K562 (cell line): Measurements from ENCODE around the gene UMAD1. TPM values are rescaled to one million over a fixed set of nuclear protein-coding genes. Genes with fewer than 3 reads are reported as not detected.

Experiments
- ATAC-seq: fragments of 200-7000 bp; cut with Tn5 transposase; 3 replicates; pipeline ENCODE4 v1.9.1; 2020; ENCODE audit warnings: moderate library complexity
- BruUV-seq: library from RNA; stranded (reverse); fragments of 400-500 nt; replicated peaks from 2 replicates; lab custom pipeline; 2021; lab: Mats Ljungman, UMichigan
- CTCF ChIA-PET: fragments of 300-600 bp; formaldehyde crosslinking; extraction: SDS; loops from one replicate; lab custom pipeline; 2021; ENCODE audit warnings: low intra/inter-chr PET ratio; lab: Yijun Ruan, JAX
- POLR2A ChIA-PET: fragments of 300-600, 350-650 bp; sonication (Branson Sonifier 250); formaldehyde crosslinking; extraction: SDS; loops from one replicate; lab custom pipeline; 2021; ENCODE audit warnings: antibody characterized with exemption, inconsistent platforms; lab: Yijun Ruan, JAX
- DNase-seq, 4 experiments: peaks; one replicate each; pipeline versions ENCODE4 v3.0.0 to v3.0.0-alpha.2; 2011 to 2018; ENCODE audit warnings: low spot score in 3 of 4, mixed read lengths in 3 of 4; ENCODE audit errors: extremely low read depth in 1 of 4
- FAIRE-seq: peaks from 2 replicates; lab custom pipeline; 2011; peaks lifted over from hg19 to GRCh38; lab: Jason Lieb, UNC
- H2AFZ ChIP-seq: 2 replicates; pipeline ENCODE4 v1.6.0; 2011; ENCODE audit warnings: low read depth, low read length, control low read depth, inconsistent platforms
- H3K27ac ChIP-seq: fragments of 200-600 bp; 3 replicates; pipeline ENCODE4 v1.8.0; 2011; ENCODE audit warnings: low read depth, mild to moderate bottlenecking, control low read depth, inconsistent platforms, low read length, moderate library complexity, mixed read lengths; ENCODE audit errors: extremely low read depth
- H3K27me3 ChIP-seq, 2 experiments: fragments of 300-600 bp in 1 of 2; 2 replicates in 1 of 2; 3 replicates in 1 of 2; pipeline versions ENCODE4 v1.6.0 to v1.8.0; 2011; ENCODE audit warnings: inconsistent platforms in 2 of 2, low read length in 2 of 2, mild to moderate bottlenecking in 1 of 2, mixed read lengths in 1 of 2, moderate library complexity in 1 of 2; ENCODE audit not compliant: control insufficient read depth in 2 of 2, insufficient read depth in 2 of 2
- H3K36me3 ChIP-seq: fragments of 300-600 bp; 3 replicates; pipeline ENCODE4 v1.8.0; 2011; ENCODE audit warnings: mild to moderate bottlenecking, low read length, inconsistent platforms; ENCODE audit not compliant: control insufficient read depth, insufficient read depth
- H3K4me1 ChIP-seq, 2 experiments: fragments of 200-600 bp in 1 of 2; replicated peaks in 1 of 2; 2 replicates in 1 of 2; 3 replicates in 1 of 2; pipeline versions ENCODE4 v1.5.1 to v1.8.0; 2011; ENCODE audit warnings: inconsistent platforms in 2 of 2, low read length in 2 of 2, mild to moderate bottlenecking in 1 of 2, mixed read lengths in 1 of 2, moderate library complexity in 1 of 2; ENCODE audit not compliant: control insufficient read depth in 2 of 2, insufficient read depth in 2 of 2
- H3K4me2 ChIP-seq: 2 replicates; pipeline ENCODE4 v1.6.1; 2011; ENCODE audit warnings: low read length, control low read depth, inconsistent platforms, mixed read lengths; ENCODE audit not compliant: insufficient read depth
- H3K4me3 ChIP-seq: fragments of 200-600 bp; sonication (generic), shearing (Covaris generic); 2 replicates; pipeline ENCODE4 v1.5.1; 2016; ENCODE audit warnings: control low read depth, inconsistent platforms
- H3K79me2 ChIP-seq: fragments of 200-600 bp; 3 replicates; pipeline ENCODE4 v1.8.0; 2011; ENCODE audit warnings: low read length, inconsistent platforms; ENCODE audit not compliant: control insufficient read depth, insufficient read depth
- H3K9ac ChIP-seq, 2 experiments: 2 replicates each; pipeline versions ENCODE4 v1.6.0 to v1.6.1; 2011; ENCODE audit warnings: low read depth in 2 of 2, low read length in 2 of 2, control low read depth in 1 of 2, inconsistent platforms in 1 of 2, mild to moderate bottlenecking in 1 of 2, mixed read lengths in 1 of 2; ENCODE audit not compliant: insufficient read depth in 1 of 2
- H3K9me1 ChIP-seq: one replicate; pipeline ENCODE4 v1.6.0; 2011; ENCODE audit warnings: inconsistent platforms, mild to moderate bottlenecking, low read length, moderate library complexity; ENCODE audit not compliant: control insufficient read depth, insufficient read depth
- H3K9me3 ChIP-seq: replicated peaks from 2 replicates; pipeline ENCODE4 v1.5.1; 2011; ENCODE audit warnings: low read depth, low read length, inconsistent platforms; ENCODE audit not compliant: control insufficient read depth, insufficient read depth
- H4K20me1 ChIP-seq: replicated peaks from 2 replicates; pipeline ENCODE4 v1.6.1; 2011; ENCODE audit warnings: low read length, inconsistent platforms, mixed read lengths; ENCODE audit not compliant: control insufficient read depth, insufficient read depth
- GTF3C2 ChIP-seq: IDR thresholded peaks from 3 replicates; pipeline ENCODE4 v1.6.1; 2011; ENCODE audit warnings: borderline replicate concordance, mild to moderate bottlenecking, moderate library complexity; ENCODE audit not compliant: insufficient read length; ENCODE audit errors: extremely low read depth
- JUND ChIP-seq, 2 experiments: IDR thresholded peaks; 2 replicates in 1 of 2; 3 replicates in 1 of 2; pipeline ENCODE4 v1.6.1; 2011; ENCODE audit warnings: borderline replicate concordance in 2 of 2, low read depth in 2 of 2, low read length in 2 of 2, improper control_type of control experiment in 1 of 2, missing biosample characterization in 1 of 2, missing genetic modification characterization in 1 of 2, missing genetic modification reagents in 1 of 2
- RB1 ChIP-seq: fragments of 450-650 bp; IDR thresholded peaks from 2 replicates; pipeline ENCODE4 v1.6.1; 2017; ENCODE audit warnings: low read depth, mild to moderate bottlenecking
- RCOR1 ChIP-seq, 2 experiments: IDR thresholded peaks; 2 replicates each; pipeline ENCODE4 v1.6.1; 2012; ENCODE audit warnings: low read depth in 2 of 2, low read length in 2 of 2, borderline replicate concordance in 1 of 2, improper control_type of control experiment in 1 of 2
- SMARCC2 ChIP-seq: fragments of 450-650 bp; IDR thresholded peaks from 2 replicates; pipeline ENCODE4 v1.6.1; 2017; ENCODE audit warnings: antibody characterized with exemption, moderate library complexity, mild to moderate bottlenecking, low read depth
- SOX6 ChIP-seq: fragments of 450-650 bp; IDR thresholded peaks from 2 replicates; pipeline ENCODE4 v1.6.1; 2014; ENCODE audit warnings: mild to moderate bottlenecking
- ZBTB8A ChIP-seq: fragments of 450-650 bp; IDR thresholded peaks from 2 replicates; pipeline ENCODE4 v1.6.1; 2018; ENCODE audit warnings: mild to moderate bottlenecking, moderate library complexity; ENCODE audit not compliant: partially characterized antibody
- ZNF436 ChIP-seq: fragments of 250-450, 450-650 bp; sonication (Bioruptor Pico); formaldehyde crosslinking; IDR thresholded peaks from 2 replicates; pipeline ENCODE4 v1.7.0; 2020; ENCODE audit warnings: mild to moderate bottlenecking
- ZNF57 ChIP-seq: fragments of 450-650 bp; formaldehyde crosslinking; IDR thresholded peaks from 2 replicates; pipeline ENCODE4 v1.4.0; 2020; ENCODE audit warnings: mild to moderate bottlenecking, moderate library complexity
- ZNF589 ChIP-seq: fragments of 200-800 bp; sonication (Bioruptor generic); IDR thresholded peaks from 2 replicates; pipeline ENCODE4 v1.6.1; 2016; ENCODE audit warnings: low read depth, missing genetic modification characterization, missing compliant biosample characterization
- ZNF778 ChIP-seq: fragments of 450-650 bp; formaldehyde crosslinking; IDR thresholded peaks from 2 replicates; pipeline ENCODE4 v1.4.0; 2020; ENCODE audit warnings: mild to moderate bottlenecking, moderate library complexity
- WGBS: fragments of 100-300 bp; shearing (Covaris generic); methylation state at CpG from one replicate; pipeline ENCODE4 v1.1.6; 2016; ENCODE audit warnings: low coverage, mixed read lengths; ENCODE audit not compliant: insufficient coverage; ENCODE audit errors: missing lambda C conversion rate; 5-methylcytosine and 5-hydroxymethylcytosine counted together
- in situ Hi-C: fragments of 300-500 bp; cut with MboI; formaldehyde crosslinking; loops from 4 replicates; pipeline ENCODE4 v1.15.0; 2018; ENCODE audit warnings: inconsistent platforms, mixed read lengths
- intact Hi-C: fragments of 100-400 bp; cut with micrococcal nuclease; formaldehyde crosslinking; loops from 2 replicates; pipeline ENCODE4 v1.14.2; 2022
- polyA plus RNA-seq, 8 experiments: library from polyadenylated mRNA; depleted of rRNA in 4 of 8; stranded (reverse) in 5 of 8; unstranded in 3 of 8; fragments of >200 nt; fragmentation: Nextera tagmentation in 2 of 8; fragmentation: Illumina TruSeq in 1 of 8; extraction: Ambion mirVana in 2 of 8; extraction: Trizol in 1 of 8; gene quantifications; 2 replicates each; pipeline versions ENCODE4 v1.2.1 to v1.2.3, GENCODE V29; 2011 to 2014; ENCODE audit warnings: inconsistent platforms in 1 of 8, missing spikeins in 1 of 8
- total RNA-seq, 7 experiments: library from RNA; depleted of rRNA in 6 of 7; stranded (reverse); fragments of >200 nt in 6 of 7; fragmentation: Illumina TruSeq in 2 of 7; extraction: Trizol in 2 of 7; gene quantifications; 2 replicates each; pipeline versions ENCODE4 v1.2.1 to v1.2.3, GENCODE V29; 2011 to 2021; ENCODE audit warnings: low replicate concordance in 1 of 7

UMAD1 gene
- total and polyA plus RNA-seq, 9 of the 15 experiments (the other 6 are each of a cell fraction or from before 2014, with no cell fraction given): 9.0 to 26.7 (median 13.3) TPM

DNA sequence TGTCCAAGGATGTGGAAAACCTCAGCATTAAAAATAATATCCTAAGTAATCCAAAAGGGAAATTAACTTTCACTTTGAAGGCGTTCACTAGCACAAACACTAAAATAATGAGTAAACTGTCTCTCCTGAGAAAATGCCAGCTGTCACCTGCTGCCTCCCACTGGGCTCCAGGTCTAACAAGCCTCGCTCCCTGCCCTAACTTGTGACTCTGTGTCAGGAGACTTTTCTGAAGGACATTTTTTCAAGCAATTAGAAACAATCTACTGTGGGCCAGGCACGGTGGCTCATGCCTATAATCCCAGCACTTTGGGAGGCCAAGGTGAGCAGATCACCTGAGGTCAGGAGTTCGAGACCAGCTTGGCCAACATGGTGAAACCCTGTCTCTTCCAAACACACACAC is 255.2 kb downstream of the UMAD1 start:
- no peaks in the 10 kb centered on the region for H3K79me2 ChIP-seq
- H3K9me3 ChIP-seq: no peaks in the 10 kb centered on the region
- no peak for ATAC-seq
- no peak overlapping the region for H3K4me2 ChIP-seq
- H3K27me3 ChIP-seq: no peaks in the 10 kb centered on the region
- no TSS peak for BruUV-seq
- H3K27ac ChIP-seq: no peak overlapping the region
- TF ChIP-seq RB1 (no peak), ZNF778 (CRISPR knock-in tag) (no peak), GTF3C2 (no peak), ZBTB8A (no peak), RCOR1 (IDR thresholded peaks at IDR 0.05; ENCODE audit: borderline replicate concordance in 1 of 2, low read depth in 2 of 2, low read length in 2 of 2) (no peak), JUND (IDR thresholded peaks at IDR 0.05; ENCODE audit: borderline replicate concordance, low read depth, low read length) (no peak), JUND (tag; IDR thresholded peaks at IDR 0.05; ENCODE audit: borderline replicate concordance, low read depth, low read length) (no peak), ZNF589 (CRISPR knock-in tag) (no peak), ZNF57 (CRISPR knock-in tag) (no peak), ZNF436 (CRISPR knock-in tag) (no peak), SOX6 (no peak), SMARCC2 (no peak)
- CTCF ChIA-PET: no interaction called here
- H2AFZ ChIP-seq: no peak overlapping the region
- no peaks in the 10 kb centered on the region for H3K36me3 ChIP-seq
- H3K4me1 ChIP-seq: no peaks in the 10 kb centered on the region
- POLR2A ChIA-PET: no interaction called here
- WGBS: 32% methylated on average over 4 of the region's 4 CpGs
- intact Hi-C loops: loop anchor here (10.0 kb wide), 1 partner anchor 399 kb away; no protein-coding TSS in a partner anchor
- H3K9me1 ChIP-seq: no peaks in the 10 kb centered on the region
- in situ Hi-C loops: no loop called here
- H3K9ac ChIP-seq: no peak overlapping the region
- no peak for FAIRE-seq
- H3K4me3 ChIP-seq: no peak overlapping the region
- DNase-seq: no peak
- H4K20me1 ChIP-seq: no peaks in the 10 kb centered on the region
